Ishikawa (cell line): Measurements from ENCODE around the gene VSIG8.

Experiments
- CREB1 ChIP-seq: IDR thresholded peaks from 2 replicates; pipeline ENCODE4 v1.6.1; 2012; ENCODE audit warnings: low read depth
- EGR1 ChIP-seq: IDR thresholded peaks from 2 replicates; pipeline ENCODE4 v1.6.1; 2012
- EP300 ChIP-seq: IDR thresholded peaks from 2 replicates; pipeline ENCODE4 v1.6.1; 2012; ENCODE audit warnings: borderline replicate concordance
- FOXM1 ChIP-seq: IDR thresholded peaks from 2 replicates; pipeline ENCODE4 v1.6.1; 2012; ENCODE audit warnings: low read depth, borderline replicate concordance
- MAX ChIP-seq: IDR thresholded peaks from 2 replicates; pipeline ENCODE4 v1.6.1; 2012
- RAD21 ChIP-seq: IDR thresholded peaks from 2 replicates; pipeline ENCODE4 v1.6.1; 2012; ENCODE audit warnings: low read depth
- REST ChIP-seq: IDR thresholded peaks from 2 replicates; pipeline ENCODE4 v1.6.1; 2012; ENCODE audit warnings: low read depth, mild to moderate bottlenecking
- TAF1 ChIP-seq: IDR thresholded peaks from 2 replicates; pipeline ENCODE4 v1.6.1; 2012; ENCODE audit warnings: low read depth, mild to moderate bottlenecking
- TCF12 ChIP-seq: IDR thresholded peaks from 2 replicates; pipeline ENCODE4 v1.6.1; 2012; ENCODE audit warnings: low read depth
- ZBTB7A ChIP-seq: IDR thresholded peaks from 2 replicates; pipeline ENCODE4 v1.6.1; 2012; ENCODE audit warnings: low read depth

DNA sequence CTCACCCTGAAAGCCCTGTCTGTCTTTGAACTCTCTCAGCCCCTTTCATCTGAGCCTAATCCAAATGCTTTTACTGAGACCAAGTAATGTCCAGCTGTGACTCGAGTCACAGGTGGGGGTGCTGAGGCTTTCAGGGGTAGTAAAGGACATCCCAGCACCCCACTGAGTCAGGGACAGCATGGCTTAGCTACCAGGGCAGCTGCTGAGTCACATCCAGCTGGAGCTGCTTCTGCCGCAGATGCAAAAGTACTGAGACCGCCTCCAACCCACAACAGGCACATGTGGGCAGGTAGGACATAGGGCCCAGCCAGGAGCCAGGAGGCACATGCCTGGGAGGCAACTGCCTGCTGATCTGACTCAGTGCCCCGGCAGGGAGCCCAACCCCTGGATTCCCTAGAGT lies 6.7 kb upstream of the VSIG8 start:
- TF ChIP-seq EP300: no peak
- no peak for TF ChIP-seq FOXM1
- TF ChIP-seq CREB1: no peak
- TF ChIP-seq TAF1: no peak
- no peak for TF ChIP-seq MAX
- no peak for TF ChIP-seq RAD21
- no peak for TF ChIP-seq EGR1
- no peak for TF ChIP-seq REST
- no peak for TF ChIP-seq TCF12
- no peak for TF ChIP-seq ZBTB7A
